K562 (cell line): ENCODE data around the gene LTO1. TPM values are rescaled to one million over a fixed set of nuclear protein-coding genes. Genes with fewer than 3 reads are reported as not detected.
A peak's percentile ranks its signal among the peaks of the same experiment; 100 is the strongest.

Source experiments
- REST ChIP-seq, 2 experiments: fragments of 450-650 bp; formaldehyde crosslinking in 1 of 2; IDR thresholded peaks; 2 replicates each; pipeline versions ENCODE4 v1.4.0 to v1.6.1; 2014 to 2020; ENCODE audit warnings: mild to moderate bottlenecking in 2 of 2, borderline replicate concordance in 1 of 2, low read depth in 1 of 2
- SMC3 ChIP-seq: conservative IDR thresholded peaks from 2 replicates; pipeline ENCODE4 v1.6.1; 2011; ENCODE audit warnings: low read depth, low read length, improper control_type of control experiment; ENCODE audit not compliant: insufficient read depth
- ZBTB7A ChIP-seq: IDR thresholded peaks from 2 replicates; pipeline ENCODE4 v1.6.1; 2011; ENCODE audit warnings: low read depth, mild to moderate bottlenecking, low read length, moderate library complexity, borderline replicate concordance; ENCODE audit not compliant: control insufficient read depth
- ZNF263 ChIP-seq: sonication (generic); formaldehyde crosslinking; IDR thresholded peaks from 2 replicates; pipeline ENCODE4 v1.8.0; 2022; ENCODE audit warnings: mild to moderate bottlenecking, missing genetic modification reagents, borderline replicate concordance
- ZNF77 ChIP-seq: fragments of 250-450 bp; sonication (Bioruptor Pico); IDR thresholded peaks from 2 replicates; pipeline ENCODE4 v1.5.0; 2020
- polyA plus RNA-seq, 8 experiments: library from polyadenylated mRNA; depleted of rRNA in 4 of 8; stranded (reverse) in 5 of 8; unstranded in 3 of 8; fragments of >200 nt; fragmentation: Nextera tagmentation in 2 of 8; fragmentation: Illumina TruSeq in 1 of 8; extraction: Ambion mirVana in 2 of 8; extraction: Trizol in 1 of 8; gene quantifications; 2 replicates each; pipeline versions ENCODE4 v1.2.1 to v1.2.3, GENCODE V29; 2011 to 2014; ENCODE audit warnings: inconsistent platforms in 1 of 8, missing spikeins in 1 of 8
- total RNA-seq, 7 experiments: library from RNA; depleted of rRNA in 6 of 7; stranded (reverse); fragments of >200 nt in 6 of 7; fragmentation: Illumina TruSeq in 2 of 7; extraction: Trizol in 2 of 7; gene quantifications; 2 replicates each; pipeline versions ENCODE4 v1.2.1 to v1.2.3, GENCODE V29; 2011 to 2021; ENCODE audit warnings: low replicate concordance in 1 of 7

The LTO1 gene
- total and polyA plus RNA-seq, 9 of the 15 experiments (the other 6 are each of a cell fraction or from before 2014, with no cell fraction given), result 2.6 to 43.4 (median 19.1) TPM

GRCh38 chr11:69718147-69718546, 43.0 kb upstream of the LTO1 start (continued):
- TF ChIP-seq REST (IDR thresholded peaks at IDR 0.05; ENCODE audit: borderline replicate concordance), result peak; percentile 31; the same call in 1 of the 2 replicates
- TF ChIP-seq REST (CRISPR knock-in tag; IDR thresholded peaks at IDR 0.05; ENCODE audit: low read depth), result no peak
- TF ChIP-seq ZBTB7A, result peak; percentile 49; the same call in 1 of the 2 replicates
- peak; percentile 31; the same call in 1 of the 2 replicates for TF ChIP-seq SMC3
- TF ChIP-seq ZNF263 (CRISPR knock-in tag), result 0 out of 2 replicates have a peak, but pooled peaks have one; percentile 10
- no peak for TF ChIP-seq ZNF77
